NCI-H1436 (cell line): ENCODE results near the gene NQO1.
"Not testable (repeated sequence)": the region's sequence is repeated elsewhere in the genome, so short reads cannot be mapped to it uniquely, and the experiment has no call there.

Experiments used
- DNase-seq: peaks from one replicate; lab custom pipeline; 2025; lab: John Stamatoyannopoulos, UW

NQO1 gene

DNA sequence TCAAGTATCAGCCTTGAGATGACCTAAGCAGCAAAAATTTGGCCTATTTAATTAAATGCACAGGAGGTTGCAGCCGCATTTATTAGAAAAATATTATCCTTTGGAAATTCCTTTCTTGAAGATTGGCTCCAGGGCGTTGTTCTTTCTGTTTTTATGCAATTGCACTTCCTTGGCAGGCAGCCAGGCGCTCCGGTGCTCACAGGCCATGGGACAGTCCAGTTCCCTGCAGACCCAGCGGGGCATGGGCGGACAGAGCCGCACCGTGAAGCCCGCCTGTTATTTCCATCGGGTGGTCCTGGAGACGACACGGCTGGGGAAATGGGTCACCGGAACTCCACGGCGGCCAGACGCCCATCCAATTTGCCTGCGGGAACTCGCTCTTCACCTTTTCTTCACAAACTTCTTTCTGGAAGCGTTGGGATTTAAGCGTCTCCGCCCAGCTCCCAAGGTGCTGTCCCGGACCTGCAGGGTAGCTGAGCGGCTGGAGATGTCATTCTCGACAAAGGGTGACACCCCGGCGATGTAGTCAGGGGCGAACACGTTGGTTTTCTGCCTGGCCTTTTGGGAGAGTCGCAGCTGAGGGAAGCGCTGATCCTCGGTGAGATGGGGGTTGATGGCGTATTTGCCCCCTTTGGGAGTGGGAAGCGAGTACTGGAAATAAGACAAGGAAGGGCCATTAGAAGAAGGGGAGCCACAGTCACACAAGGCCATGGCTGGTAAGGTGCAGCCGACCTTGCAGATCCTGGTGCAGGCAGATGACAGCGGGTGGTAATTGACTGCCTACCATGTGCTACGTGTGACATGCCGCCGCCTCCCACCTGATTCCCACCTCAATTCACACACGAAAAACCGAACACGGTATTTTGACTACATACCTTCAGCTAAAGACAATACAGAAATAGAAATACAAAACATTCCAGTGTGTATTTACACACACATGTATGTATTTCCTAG, 15.9 kb upstream of the NQO1 start:
- DNase-seq: no peak

DNA sequence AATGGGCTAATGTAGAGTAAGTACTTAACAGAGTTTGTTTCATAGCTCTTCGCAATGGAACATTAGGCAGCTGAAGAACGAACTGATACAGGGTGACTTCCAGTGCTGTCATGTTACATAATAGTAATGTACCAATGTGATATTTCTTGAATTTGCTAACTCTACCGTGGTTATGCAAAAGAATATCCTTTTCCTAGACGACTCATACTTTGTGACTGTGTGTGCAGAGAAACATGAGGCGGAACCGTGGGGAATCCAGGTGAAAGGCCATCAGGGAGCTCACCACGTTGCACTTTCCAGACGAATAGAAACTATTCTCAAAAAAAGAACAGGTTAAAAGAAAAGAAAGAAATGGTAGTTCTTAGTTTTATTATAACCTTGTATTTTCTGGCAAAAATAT, 15.2 kb upstream of the NQO1 start:
- DNase-seq: no peak

DNA sequence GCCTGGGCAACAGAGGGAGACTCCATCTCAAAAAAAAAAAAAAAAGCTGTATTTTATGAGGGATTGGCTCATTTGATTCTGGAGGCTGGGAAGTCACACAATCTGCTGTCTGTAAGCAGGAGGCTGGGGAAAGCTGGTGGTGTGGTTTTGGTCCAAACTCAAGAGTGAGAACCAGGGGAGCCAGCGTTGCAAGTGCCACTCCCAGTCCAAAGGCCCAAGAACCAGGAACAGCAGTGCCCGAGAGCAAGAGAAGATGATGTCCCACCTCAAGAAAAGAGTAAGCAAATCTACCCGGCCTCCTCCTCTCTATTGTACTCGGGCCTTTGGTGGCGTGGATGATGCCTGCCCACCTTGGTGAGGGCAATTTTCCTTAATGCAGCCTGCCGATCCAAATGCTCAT, 5.7 kb upstream of the NQO1 start:
- no peak for DNase-seq

DNA sequence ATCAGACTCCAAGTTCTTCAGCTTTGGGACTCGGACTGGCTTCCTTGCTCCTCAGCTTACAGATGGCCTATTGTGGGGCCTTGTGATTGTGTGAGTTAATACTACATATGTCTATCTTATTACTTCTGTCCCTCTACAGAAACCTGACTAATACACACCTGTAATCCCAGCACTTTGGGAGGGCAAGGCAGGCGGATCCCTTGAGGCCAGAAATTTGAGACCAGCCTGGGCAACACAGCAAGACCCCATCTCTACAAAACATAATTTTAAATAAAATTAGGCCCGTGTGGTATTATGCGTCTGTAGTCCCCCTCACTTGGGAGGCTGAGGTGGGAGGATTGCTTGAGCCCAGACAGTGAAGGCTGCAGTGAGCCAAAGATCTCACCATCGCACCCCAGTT, 4.9 kb upstream of the NQO1 start:
- not testable (repeated sequence) for DNase-seq

DNA sequence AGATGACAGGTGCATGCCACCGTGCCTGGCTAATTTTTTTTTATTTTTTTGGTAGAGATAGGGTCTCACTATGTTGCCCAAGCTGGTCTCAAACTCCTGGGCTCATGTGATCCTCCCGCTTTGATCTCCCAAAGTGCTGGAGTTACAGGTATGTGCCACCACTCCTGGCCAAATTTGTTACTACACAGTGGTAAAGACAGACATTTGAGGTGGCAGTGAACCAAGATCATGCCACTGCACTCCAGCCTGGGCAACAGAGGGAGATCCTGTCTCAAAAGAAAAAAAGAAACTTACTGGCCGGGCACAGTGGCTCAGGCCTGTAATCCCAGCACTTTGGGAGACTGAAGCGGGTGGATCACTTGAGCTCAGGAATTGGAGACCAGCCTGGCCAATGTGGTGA, 2.7 kb upstream of the NQO1 start:
- not testable (repeated sequence) for DNase-seq

DNA sequence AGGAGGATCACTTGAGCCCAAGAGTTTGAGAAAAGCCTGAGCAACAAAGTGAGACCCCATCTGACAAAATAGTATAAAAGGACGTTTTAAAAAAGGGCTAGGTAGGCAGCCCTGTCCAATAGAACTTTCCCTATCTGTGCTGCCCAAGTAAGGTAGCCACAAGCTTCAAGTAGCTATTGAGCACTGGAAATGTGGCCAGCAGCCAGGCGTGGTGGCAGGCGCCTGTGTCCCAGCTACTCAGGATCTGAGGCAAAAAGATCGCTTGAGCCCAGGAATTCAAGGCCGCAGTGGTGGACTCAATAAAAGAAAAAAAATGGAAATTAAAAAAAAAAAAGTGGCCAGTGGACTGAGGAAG, 1.5 kb upstream of the NQO1 start:
- DNase-seq: no peak

DNA sequence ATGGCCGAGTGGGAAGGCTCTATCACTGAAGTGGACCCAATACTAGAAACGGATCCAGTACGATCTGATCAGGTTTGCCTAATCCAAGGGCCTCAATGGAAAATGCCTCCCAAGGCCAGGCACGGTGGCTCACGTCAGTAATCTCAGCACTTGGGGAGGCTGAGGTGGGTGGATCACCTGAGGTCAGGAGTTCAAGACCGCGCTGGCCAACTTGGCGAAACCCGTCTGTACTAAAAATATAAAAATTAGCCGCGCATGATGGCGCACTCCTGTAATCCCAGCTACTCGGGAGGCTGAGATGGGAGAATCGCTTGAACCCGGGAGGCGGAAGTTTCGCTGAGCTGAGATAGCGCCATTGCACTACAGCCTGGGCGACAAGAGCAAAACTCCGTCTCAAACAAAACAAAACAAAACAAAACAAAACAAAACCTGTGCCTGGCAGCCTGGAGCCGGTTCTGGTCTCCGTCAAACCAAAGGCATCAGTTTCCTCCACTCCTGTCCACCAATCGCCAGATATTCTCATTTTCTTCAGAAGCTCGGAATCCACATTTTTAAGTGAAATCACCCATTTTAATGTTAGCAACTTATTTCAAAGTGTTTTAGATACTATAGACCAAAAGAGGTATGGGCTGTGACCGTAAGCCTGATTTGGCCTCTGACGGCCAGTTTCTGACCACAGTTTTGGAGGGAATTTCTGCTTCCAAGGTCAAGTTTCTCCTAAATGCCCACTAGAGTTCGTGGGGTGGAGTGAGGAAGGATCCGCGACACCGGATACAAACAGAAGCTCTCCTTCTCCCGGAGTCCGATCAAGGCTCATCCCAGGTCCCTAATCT, 664 bp downstream of the NQO1 start:
- DNase-seq: no peak

DNA sequence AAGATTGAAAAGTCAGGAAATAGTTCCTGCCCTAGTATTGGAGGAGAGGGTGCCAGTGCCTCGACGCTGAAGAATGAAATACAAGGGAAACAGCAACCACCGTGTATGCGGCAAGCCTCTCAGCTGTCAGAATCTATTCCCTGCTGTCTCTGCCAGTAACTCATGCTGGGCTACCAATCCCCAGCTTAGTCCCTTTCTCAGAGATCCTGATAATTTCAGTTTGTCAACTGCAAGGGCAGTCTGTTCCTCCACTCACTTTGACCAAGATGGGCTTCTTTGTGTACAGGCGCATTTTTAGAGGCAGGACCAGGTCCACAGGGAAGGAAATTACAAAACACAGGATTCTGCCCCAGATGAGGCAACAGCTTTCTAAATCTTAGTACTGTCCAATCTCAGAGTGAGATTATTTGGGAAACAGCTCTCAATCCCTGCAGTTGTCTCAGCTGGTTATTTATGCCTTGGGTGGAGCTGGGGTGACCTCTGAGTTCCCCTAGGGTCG, 1.3 kb downstream of the NQO1 start:
- DNase-seq: no peak

DNA sequence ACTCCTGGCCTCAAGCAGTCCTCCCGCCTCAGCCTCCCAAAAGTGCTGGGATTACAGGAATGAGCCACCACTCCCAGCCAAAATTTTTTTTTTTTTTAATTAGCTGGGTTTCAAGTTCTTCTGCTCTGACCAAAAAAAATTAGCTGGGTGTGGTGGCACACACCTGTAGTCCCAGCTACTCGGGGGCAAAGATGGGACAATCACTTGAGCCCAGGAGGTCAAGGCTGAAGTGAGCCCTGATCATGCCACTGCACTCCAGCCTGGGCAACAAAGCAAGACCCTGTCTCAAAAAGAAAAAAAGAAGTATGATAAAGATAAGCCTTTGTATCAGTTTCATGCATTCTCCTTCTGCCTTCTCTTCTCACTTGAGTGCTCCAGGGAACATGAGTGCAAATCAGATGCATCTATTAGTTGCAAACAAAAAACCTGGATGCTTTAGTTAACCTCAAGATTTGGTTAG, 1.9 kb downstream of the NQO1 start:
- DNase-seq: no peak

DNA sequence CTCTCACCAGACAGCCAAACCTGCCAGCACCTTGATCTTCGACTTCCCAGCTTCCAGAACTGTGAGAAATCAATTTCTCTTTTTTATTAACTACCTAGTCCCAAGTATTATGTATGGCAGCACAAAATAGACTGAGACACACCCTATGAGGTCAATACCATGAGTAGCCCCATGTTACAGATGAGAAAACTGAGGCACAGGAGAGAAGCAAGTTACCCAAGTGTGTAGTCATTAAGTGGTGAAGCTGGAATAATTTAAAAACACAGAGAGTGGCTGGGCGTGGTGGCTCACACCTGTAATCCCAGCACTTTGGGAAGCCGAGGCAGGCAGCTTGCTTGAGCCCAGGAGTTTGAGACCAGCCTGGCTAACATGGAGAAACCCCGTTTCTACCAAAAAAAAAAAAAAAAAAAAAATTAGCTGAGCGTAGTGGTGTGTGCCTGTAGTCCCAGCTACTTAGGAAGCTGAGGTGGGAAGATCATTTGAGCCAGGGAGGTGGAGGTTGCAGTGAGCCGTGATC, 4.9 kb downstream of the NQO1 start:
- DNase-seq: no peak

DNA sequence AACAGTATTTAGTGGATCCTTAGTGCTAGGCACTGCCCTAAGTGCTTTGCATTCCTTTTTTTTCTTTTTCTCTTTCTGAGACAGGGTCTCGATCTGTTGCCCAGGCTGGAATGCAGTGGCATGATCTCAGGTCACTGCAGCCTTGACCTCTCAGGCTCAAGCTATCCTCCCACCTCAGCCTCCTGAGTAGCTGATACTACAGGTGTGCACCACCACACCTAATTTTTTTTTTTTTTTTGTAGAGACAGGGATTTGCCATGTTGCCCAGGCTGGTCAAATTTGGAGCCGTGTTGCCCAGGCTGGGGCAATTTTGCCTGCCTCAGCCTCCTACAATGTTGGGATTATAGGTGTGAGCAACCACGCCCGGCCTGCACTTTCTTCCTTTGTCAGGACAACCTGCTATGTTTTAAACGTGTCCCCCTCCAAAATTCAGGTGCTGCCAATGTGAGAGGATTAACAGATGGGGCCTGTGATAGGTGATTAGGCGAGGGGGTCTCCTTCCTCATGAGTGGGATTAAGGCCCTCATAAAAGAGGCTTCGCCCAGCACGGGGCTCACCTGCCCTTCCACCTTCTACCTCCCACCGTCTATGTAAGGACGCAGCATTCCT, 5.4 kb downstream of the NQO1 start:
- no peak for DNase-seq

DNA sequence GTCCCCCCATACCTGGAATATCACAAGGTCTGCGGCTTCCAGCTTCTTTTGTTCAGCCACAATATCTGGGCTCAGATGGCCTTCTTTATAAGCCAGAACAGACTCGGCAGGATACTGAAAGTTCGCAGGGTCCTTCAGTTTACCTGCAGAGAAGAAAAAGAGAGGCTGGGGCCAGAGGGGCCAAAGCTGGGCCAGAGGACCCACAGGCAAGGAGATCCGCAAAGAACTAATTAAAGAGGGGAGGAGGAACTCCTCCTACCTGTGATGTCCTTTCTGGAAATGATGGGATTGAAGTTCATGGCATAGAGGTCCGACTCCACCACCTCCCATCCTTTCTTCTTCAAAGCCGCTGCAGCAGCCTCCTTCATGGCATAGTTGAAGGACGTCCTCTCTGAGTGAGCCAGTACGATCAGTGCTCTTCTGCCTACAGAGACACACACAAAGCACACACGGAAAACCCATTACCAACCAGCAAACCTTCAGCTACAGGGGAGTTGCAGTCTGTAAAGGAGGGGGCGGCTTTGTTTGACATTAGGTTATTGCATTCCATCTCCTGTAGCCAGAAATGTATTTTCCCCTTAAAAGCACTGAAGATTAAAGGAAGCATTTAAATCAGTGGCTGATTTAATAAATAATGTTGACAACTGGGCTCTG, 8.1 kb downstream of the NQO1 start:
- DNase-seq: no peak

DNA sequence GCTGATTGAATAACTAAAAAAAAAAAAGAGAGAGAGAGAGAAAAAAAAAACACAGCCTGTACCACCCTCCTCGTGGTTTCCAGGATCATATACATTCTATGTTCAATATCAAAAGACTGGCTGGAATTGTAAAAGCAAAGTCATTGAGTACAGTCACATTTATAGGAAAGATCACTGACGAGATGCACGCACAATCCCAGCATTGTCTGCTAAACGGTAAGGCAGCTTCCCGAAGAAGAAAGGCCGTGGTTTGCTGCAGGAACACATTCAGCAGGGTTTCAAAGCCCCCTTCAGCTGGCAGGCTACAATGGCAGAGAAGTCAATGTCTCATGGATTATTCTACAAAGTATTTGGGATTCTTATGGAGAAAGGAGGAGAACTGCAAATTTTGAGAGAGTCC, 9.3 kb downstream of the NQO1 start:
- DNase-seq: no peak

DNA sequence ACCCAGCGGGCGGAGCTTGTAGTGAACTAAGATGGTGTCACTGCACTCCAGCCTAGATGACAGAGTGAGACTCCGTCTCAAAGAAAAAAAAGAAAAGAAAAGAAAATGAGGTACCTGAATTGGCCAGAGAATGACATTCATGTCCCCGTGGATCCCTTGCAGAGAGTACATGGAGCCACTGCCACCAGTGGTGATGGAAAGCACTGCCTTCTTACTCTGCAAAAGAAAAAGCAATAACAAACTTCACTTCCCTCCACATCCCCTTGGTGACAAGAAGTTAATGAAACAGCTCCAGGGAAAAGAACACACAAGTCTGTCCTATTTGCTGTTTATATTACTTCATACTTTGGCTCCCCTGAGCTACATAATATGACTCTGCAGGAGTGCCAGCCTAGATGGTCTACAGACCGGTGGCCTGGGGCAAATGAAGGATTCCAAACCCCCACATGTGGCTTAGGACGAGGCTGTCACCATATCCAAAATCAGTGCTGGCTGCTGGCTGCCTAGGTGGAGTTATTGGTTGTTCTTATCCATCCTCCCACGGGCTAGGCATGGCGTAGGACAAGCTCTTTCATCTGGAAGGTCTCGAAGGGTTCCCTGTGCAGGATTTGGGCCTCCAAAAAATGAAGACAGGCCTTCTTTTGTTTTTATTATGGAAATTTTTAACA, 13.3 kb downstream of the NQO1 start:
- no peak for DNase-seq

DNA sequence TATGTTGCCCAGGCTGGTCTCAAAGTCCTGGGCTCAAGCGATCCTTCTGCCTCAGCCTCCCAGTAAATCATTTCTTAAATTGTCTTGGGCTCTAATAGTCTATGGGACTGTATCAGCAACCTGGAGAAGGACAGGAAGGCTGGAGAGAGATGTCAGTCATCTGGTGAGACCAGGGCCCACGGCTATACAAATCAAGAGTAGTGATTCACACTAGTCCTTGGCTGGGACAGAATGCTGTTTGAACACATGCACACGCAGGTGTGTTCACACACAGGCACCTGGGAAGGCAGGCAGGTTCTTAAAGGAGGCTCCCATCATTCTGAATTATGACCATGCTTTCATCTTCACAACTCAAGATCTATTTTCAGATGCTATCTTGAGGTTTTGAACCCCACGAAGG, 14.1 kb downstream of the NQO1 start:
- DNase-seq: no peak

DNA sequence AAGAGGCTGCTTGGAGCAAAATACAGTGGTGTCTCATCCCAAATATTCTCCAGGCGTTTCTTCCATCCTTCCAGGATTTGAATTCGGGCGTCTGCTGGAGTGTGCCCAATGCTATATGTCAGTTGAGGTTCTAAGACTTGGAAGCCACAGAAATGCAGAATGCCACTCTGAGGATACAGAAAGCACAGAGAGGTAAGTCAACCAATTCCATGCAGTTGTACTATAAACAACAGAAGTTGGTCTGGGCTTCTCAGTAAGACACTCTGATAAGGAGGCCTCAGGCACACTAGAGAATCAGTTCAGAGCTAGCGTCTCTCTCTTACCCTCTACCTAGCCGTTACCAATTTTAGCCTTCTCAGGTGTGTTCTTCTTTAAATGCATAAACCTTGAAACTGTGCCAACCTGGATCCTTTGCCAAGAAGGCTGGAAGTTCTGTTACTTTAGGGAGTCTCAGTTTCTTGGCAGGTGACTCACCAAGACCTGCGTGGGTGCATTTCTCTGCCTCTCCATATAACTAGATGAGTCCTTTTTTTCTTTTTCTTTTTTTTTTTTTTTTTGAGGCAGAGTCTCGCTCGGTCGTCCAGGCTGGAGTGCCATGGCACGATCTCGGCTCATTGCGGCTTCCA, 15.1 kb downstream of the NQO1 start:
- DNase-seq: no peak

DNA sequence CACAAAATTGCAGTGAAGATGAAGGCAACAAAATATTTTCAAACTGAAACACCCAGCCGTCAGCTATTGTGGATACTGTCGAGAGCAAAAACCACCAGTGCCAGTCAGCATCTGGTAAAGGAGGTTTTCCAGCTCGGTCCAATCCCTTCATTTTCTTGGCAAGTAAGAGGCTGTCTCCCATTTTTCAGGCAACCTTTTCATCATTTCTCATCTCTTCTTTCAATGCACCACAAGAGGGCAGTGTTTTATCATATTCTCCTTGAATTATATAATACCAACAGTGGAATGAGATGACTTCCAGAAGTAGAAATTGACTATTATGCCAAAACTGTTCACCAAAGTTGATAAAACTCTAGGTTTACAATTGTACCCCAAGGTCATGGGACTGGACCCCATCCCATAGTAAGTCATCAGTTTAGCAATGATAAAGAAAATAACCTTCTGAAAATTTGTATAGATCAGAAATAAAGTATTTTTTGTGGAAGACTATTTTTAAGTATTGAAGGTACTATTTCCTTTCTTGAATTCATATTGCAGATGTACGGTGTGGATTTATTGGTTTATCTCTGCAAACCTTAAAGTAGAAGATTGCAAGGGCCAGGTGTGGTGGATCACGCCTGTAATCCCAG, 16.8 kb downstream of the NQO1 start:
- peak; percentile 65 for DNase-seq

DNA sequence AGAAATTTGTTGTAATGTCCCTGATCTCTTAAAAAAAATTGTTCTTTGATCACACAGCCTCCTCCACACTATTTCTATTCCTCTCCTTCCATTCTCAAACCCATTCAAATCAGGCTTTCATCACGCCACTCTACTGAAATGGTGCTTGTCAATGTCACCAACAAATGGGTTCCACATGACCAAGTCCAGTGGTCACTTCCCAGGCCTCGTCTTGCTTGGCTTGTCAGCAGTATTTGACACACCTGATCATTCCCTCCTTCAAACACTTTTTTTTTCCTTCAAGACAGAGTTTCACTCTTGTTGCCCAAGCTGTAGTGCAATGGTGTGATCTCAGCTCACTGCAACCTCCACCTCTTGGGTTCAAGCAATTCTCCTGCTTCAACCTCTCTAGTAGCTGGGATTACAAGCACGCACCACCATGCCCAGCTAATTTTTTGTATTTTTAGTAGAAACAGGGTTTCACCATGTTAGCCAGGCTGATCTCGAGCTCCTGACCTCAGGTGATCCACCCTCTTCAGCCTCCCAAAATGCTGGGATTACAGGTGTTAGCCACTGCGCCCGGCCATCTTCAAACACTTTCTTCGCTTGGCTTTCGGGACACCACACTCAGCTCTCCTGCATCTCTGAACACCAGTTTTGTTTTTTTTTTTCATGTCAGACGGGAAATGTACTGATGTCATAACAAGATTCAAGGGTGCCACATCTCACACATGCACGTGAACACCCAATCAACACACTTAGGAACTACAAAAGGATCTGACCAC, 18.3 kb downstream of the NQO1 start:
- no peak for DNase-seq

DNA sequence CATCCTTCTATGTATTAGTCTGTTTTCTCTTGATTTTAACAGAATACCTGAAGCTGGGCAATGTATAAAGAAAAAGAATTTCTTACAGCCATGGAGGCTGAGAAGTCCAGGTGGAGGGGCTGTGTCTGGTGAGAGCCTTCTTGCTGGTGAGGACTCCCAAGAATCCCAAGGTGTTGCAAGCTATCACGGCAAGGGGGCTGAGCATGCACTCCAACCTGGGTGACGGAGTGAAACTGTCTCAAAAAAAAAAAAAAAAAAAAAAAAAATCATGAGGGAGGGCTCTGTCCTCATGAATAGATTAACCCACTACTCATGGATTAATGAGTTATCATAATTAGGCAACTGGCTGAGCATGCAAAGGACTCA, 19.4 kb downstream of the NQO1 start:
- no peak for DNase-seq
